ENCODE results near the gene TUBA1C. TPM values are rescaled to one million over a fixed set of nuclear protein-coding genes. Genes with fewer than 3 reads are reported as not detected.
A peak's percentile ranks its signal among the peaks of the same experiment; 100 is the strongest.
"Not testable (repeated sequence)": the region's sequence is repeated elsewhere in the genome, so short reads cannot be mapped to it uniquely, and the experiment has no call there.

The TUBA1C gene
- total and polyA plus RNA-seq, 5 donors from 2014 or later = 41.4 to 64.0 (median 53.0) TPM

DNA sequence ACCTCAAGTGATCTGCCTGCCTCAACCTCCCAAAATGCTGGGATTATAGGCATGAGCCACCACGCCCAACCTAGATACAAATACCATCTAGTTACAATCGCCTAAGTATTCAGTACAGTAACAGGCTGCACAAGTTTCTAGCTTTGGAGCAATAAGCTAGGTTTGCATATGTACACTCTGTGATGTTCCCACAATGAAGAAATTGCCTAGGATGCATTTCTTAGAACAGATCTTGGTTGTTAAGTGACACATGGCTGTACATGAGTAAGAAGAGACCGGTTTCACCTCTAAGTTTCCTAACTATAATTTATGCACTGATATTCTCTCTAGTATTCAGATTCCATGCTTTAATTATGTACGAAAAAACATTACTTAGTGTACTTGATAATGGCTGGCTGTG is 5.4 kb upstream of the TUBA1C start:
- Mint-ChIP-seq H3K27me3 (no peaks in the 10 kb centered on the region), H3K9me3 (no peaks in the 10 kb centered on the region), H3K4me3 (peak overlapping the region in 1 of 4 donors; percentile 23), H3K36me3 (no peaks in the 10 kb centered on the region), H3K27ac (no peak overlapping the region), H3K4me1 (peaks cover 0 to 13% (median 8%) of the 10 kb centered on the region in 4 donors)
- Histone ChIP-seq H3K4me3 (ENCODE audit: low read depth, low read length) (no peak overlapping the region), H3K27ac (ENCODE audit: insufficient read depth, low read length, poor library complexity, severe bottlenecking) (no peak overlapping the region), H3K4me1 (ENCODE audit: control insufficient read depth, insufficient read depth, low read length, poor library complexity, severe bottlenecking) (peaks cover 4% of the 10 kb centered on the region), H3K36me3 (ENCODE audit: control insufficient read depth, insufficient read depth, low read length) (no peaks in the 10 kb centered on the region), H3K27me3 (ENCODE audit: control insufficient read depth, insufficient read depth, low read length) (no peaks in the 10 kb centered on the region), H3K9me3 (ENCODE audit: control insufficient read depth in 2 of 2, low read length in 2 of 2) (no peaks in the 10 kb centered on the region)
- DNase-seq (no peak), ATAC-seq (ENCODE audit: low read depth in 2 of 2) (no peak)

DNA sequence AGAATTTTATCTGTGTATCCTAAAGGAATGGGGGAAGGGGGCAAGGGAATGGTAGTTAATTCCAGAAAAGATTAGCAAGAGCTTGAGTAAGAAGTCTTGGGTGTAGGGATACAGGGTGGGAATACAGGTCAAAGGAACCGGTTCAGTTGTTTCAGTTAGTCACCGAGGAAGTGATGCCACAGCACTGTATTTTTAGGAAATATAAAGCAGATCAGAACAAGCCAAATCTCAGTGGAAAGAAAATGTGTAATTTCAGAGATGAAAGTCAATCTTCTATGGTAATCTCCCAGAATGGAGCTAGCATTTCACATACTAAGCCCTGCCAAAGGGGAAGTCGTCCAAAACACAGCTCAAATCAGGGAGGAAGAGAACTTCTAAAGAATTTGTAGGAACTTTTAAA is 4.7 kb upstream of the TUBA1C start:
- H3K4me3 Mint-ChIP-seq = peak overlapping the region in 1 of 4 donors; percentile 23
- H3K27ac ChIP-seq (ENCODE audit: insufficient read depth, low read length, poor library complexity, severe bottlenecking) = no peak overlapping the region
- H3K9me3 ChIP-seq (ENCODE audit: control insufficient read depth in 2 of 2, low read length in 2 of 2) = no peaks in the 10 kb centered on the region
- no peak for DNase-seq
- H3K4me1 ChIP-seq (ENCODE audit: control insufficient read depth, insufficient read depth, low read length, poor library complexity, severe bottlenecking) = peaks cover 7% of the 10 kb centered on the region
- no peaks in the 10 kb centered on the region for H3K36me3 Mint-ChIP-seq
- peaks cover 0 to 13% (median 8%) of the 10 kb centered on the region in 4 donors for H3K4me1 Mint-ChIP-seq
- no peak for ATAC-seq (ENCODE audit: low read depth in 2 of 2)
- no peaks in the 10 kb centered on the region for H3K27me3 ChIP-seq (ENCODE audit: control insufficient read depth, insufficient read depth, low read length)
- no peaks in the 10 kb centered on the region for H3K9me3 Mint-ChIP-seq
- no peak overlapping the region for H3K4me3 ChIP-seq (ENCODE audit: low read depth, low read length)
- no peaks in the 10 kb centered on the region for H3K36me3 ChIP-seq (ENCODE audit: control insufficient read depth, insufficient read depth, low read length)
- no peak overlapping the region for H3K27ac Mint-ChIP-seq
- peaks cover under 1% of the 10 kb centered on the region for H3K27me3 Mint-ChIP-seq

DNA sequence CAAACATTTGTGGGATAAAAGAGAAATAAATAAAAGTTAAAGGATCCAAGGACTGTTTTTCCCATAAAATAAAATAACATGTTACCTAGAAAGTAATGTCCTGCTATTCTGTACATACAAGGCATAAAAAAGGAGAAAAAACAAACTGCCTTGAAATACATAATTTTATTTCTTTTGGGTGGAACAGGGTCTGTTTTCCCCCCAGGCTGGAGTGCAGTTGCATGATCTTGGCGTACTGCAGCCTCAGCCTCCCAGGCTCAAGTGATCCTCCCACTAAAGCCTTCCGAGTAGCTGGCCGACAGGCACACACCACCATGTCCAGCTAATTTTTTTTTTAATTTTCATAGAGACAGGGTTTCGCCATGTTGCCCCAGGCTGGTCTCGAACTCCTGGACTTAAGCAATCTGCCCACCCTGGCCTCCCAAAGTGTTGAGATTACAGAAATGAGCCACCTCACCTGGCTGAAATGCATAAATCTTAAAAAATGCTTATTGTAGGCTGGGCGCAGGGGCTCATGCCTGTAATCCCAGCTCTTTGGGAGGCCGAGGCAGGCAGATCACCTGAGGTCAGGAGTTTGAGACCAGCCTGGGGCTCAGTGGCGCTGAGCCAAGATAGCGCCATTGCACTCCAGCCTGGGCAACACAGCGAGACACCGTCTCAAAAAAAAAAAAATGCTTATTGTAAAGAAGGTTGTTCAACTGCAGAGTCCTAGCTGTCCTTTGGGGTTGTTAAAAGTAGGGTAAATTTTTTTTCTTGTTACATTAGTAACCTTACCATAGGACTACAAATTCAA is 4.1 kb upstream of the TUBA1C start:
- Histone ChIP-seq H3K27me3 (ENCODE audit: control insufficient read depth, insufficient read depth, low read length) (no peaks in the 10 kb centered on the region), H3K4me3 (ENCODE audit: low read depth, low read length) (no peak overlapping the region), H3K4me1 (ENCODE audit: control insufficient read depth, insufficient read depth, low read length, poor library complexity, severe bottlenecking) (peaks cover 13% of the 10 kb centered on the region), H3K9me3 (ENCODE audit: control insufficient read depth in 2 of 2, low read length in 2 of 2) (no peaks in the 10 kb centered on the region), H3K36me3 (ENCODE audit: control insufficient read depth, insufficient read depth, low read length) (no peaks in the 10 kb centered on the region), H3K27ac (ENCODE audit: insufficient read depth, low read length, poor library complexity, severe bottlenecking) (no peak overlapping the region)
- ATAC-seq (ENCODE audit: low read depth in 2 of 2) = no peak
- Mint-ChIP-seq H3K27ac (no peak overlapping the region), H3K9me3 (no peaks in the 10 kb centered on the region), H3K36me3 (no peaks in the 10 kb centered on the region), H3K4me1 (peaks cover 0 to 18% (median 12%) of the 10 kb centered on the region in 4 donors), H3K4me3 (peak overlapping the region in 1 of 4 donors; percentile 32), H3K27me3 (peaks cover 5% of the 10 kb centered on the region)
- no peak for DNase-seq

DNA sequence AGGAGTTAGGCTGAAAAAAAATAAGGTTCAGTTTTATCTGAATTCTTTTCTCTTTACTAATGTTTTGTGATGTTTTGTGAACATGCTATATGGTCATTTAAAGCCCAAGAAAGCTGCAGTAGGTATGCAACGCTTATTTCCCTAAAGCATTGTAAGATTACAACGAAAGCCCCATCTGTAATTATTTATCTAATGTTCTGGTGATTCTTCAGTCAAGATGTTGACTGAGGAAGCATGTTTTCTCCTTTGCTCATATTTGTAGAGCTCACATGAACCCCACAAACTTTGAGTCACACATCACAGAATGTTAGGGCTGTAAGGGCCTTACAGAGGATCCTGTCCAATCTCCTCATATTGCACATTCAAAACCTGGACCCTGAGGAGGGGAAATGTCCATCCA is 3.2 kb upstream of the TUBA1C start:
- no peak overlapping the region for H3K27ac Mint-ChIP-seq
- Histone ChIP-seq H3K4me3 (ENCODE audit: low read depth, low read length) (no peak overlapping the region), H3K27ac (ENCODE audit: insufficient read depth, low read length, poor library complexity, severe bottlenecking) (no peak overlapping the region), H3K36me3 (ENCODE audit: control insufficient read depth, insufficient read depth, low read length) (no peaks in the 10 kb centered on the region), H3K9me3 (ENCODE audit: control insufficient read depth in 2 of 2, low read length in 2 of 2) (no peaks in the 10 kb centered on the region), H3K27me3 (ENCODE audit: control insufficient read depth, insufficient read depth, low read length) (no peaks in the 10 kb centered on the region), H3K4me1 (ENCODE audit: control insufficient read depth, insufficient read depth, low read length, poor library complexity, severe bottlenecking) (peaks cover 20% of the 10 kb centered on the region)
- H3K9me3 Mint-ChIP-seq = no peaks in the 10 kb centered on the region
- H3K36me3 Mint-ChIP-seq = no peaks in the 10 kb centered on the region
- peaks cover 5% of the 10 kb centered on the region for H3K27me3 Mint-ChIP-seq
- H3K4me3 Mint-ChIP-seq = peak overlapping the region in 2 of 4 donors; percentile 2 to 63
- ATAC-seq (ENCODE audit: low read depth in 2 of 2) = no peak
- DNase-seq = no peak
- H3K4me1 Mint-ChIP-seq = peaks cover 0 to 24% (median 15%) of the 10 kb centered on the region in 4 donors

DNA sequence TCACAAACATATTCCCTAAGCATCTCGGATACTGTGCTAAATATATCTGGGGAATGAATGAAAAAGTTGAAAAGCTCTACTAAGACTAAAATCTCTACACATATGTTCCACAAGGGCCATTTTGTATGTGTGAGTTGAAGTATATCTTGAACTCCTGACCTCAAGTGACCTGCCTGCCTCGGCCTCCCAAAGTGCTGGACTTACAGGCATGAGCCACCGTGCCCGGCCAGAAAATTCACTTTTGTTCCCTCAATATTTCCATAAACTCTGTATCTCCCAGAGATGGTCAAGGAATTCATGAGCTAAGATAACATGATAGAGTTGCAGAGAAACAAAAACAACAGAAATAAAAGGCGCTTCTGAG is 1.5 kb upstream of the TUBA1C start:
- Histone ChIP-seq H3K9me3 (ENCODE audit: control insufficient read depth in 2 of 2, low read length in 2 of 2) (no peaks in the 10 kb centered on the region), H3K4me3 (ENCODE audit: low read depth, low read length) (no peak overlapping the region), H3K4me1 (ENCODE audit: control insufficient read depth, insufficient read depth, low read length, poor library complexity, severe bottlenecking) (peaks cover 33% of the 10 kb centered on the region), H3K27ac (ENCODE audit: insufficient read depth, low read length, poor library complexity, severe bottlenecking) (no peak overlapping the region), H3K36me3 (ENCODE audit: control insufficient read depth, insufficient read depth, low read length) (no peaks in the 10 kb centered on the region), H3K27me3 (ENCODE audit: control insufficient read depth, insufficient read depth, low read length) (no peaks in the 10 kb centered on the region)
- peak overlapping the region in 1 of 3 donors; percentile 15 for H3K27ac Mint-ChIP-seq
- no peaks in the 10 kb centered on the region for H3K36me3 Mint-ChIP-seq
- DNase-seq (no peak), ATAC-seq (ENCODE audit: low read depth in 2 of 2) (no peak)
- peaks cover 5 to 39% (median 21%) of the 10 kb centered on the region in 4 donors for H3K4me1 Mint-ChIP-seq
- peaks cover 5% of the 10 kb centered on the region for H3K27me3 Mint-ChIP-seq
- H3K9me3 Mint-ChIP-seq = no peaks in the 10 kb centered on the region
- peak overlapping the region; percentile 85 to 100 (median 89) for H3K4me3 Mint-ChIP-seq

DNA sequence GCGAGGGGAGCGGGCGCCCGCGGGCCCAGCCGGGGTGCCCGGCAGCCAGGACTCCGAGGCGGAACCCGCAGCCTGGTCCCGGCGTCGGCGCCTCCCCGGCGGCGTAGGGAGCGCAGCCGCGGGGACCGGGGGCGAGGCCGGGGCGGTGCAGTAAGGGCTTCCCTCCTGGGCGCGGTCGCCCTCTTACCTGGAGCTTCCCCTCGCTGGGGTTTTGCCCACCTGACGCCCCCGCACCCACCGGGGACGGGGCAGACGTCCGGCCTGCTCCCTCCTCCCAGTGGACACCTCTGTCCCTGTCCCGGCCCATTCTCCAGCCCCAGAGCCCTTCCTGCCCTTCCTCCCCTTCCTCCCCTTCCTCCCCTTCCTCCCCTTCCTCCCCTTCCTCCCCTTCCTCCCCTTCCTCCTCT is 413 bp upstream of the TUBA1C start:
- Histone ChIP-seq H3K27ac (ENCODE audit: insufficient read depth, low read length, poor library complexity, severe bottlenecking) (peak overlapping the region; percentile 82), H3K27me3 (ENCODE audit: control insufficient read depth, insufficient read depth, low read length) (no peaks in the 10 kb centered on the region), H3K4me1 (ENCODE audit: control insufficient read depth, insufficient read depth, low read length, poor library complexity, severe bottlenecking) (peaks cover 33% of the 10 kb centered on the region), H3K4me3 (ENCODE audit: low read depth, low read length) (peak overlapping the region; percentile 75), H3K9me3 (ENCODE audit: control insufficient read depth in 2 of 2, low read length in 2 of 2) (no peaks in the 10 kb centered on the region), H3K36me3 (ENCODE audit: control insufficient read depth, insufficient read depth, low read length) (peaks cover 4% of the 10 kb centered on the region)
- peaks cover 5% of the 10 kb centered on the region for H3K27me3 Mint-ChIP-seq
- peak overlapping the region in 1 of 3 donors; percentile 76 for H3K27ac Mint-ChIP-seq
- peak in 1 of 3 donors; percentile 34 for DNase-seq
- no peaks in the 10 kb centered on the region for H3K9me3 Mint-ChIP-seq
- H3K4me1 Mint-ChIP-seq = peaks cover 7 to 47% (median 24%) of the 10 kb centered on the region in 4 donors
- no peaks in the 10 kb centered on the region for H3K36me3 Mint-ChIP-seq
- H3K4me3 Mint-ChIP-seq = peak overlapping the region; percentile 94 to 100 (median 97)
- ATAC-seq (ENCODE audit: low read depth in 2 of 2) = peak; percentile 34 to 41

DNA sequence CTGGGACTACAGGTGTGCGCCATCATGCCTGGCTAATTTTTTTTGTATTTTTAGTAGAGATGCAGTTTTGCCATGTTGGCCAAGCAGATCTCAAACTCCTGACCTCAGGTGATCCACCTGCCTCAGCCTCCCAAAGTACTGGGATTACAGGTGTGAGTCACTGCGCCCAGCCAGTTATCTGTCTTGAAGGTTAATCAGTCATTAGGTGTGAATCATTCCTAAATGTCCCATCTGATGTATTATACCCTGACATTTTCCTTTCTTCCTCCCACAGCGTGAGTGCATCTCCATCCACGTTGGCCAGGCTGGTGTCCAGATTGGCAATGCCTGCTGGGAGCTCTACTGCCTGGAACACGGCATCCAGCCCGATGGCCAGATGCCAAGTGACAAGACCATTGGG is 4.3 kb downstream of the TUBA1C start:
- DNase-seq; H3K27ac ChIP-seq (ENCODE audit: insufficient read depth, low read length, poor library complexity, severe bottlenecking); H3K9me3 ChIP-seq (ENCODE audit: control insufficient read depth in 2 of 2, low read length in 2 of 2); ATAC-seq (ENCODE audit: low read depth in 2 of 2); H3K27me3 ChIP-seq (ENCODE audit: control insufficient read depth, insufficient read depth, low read length); H3K4me3 ChIP-seq (ENCODE audit: low read depth, low read length); H3K27me3 Mint-ChIP-seq; H3K9me3 Mint-ChIP-seq: not testable (repeated sequence)
- Mint-ChIP-seq H3K27ac (peak overlapping the region in 1 of 3 donors; percentile 62), H3K36me3 (peaks cover 20% of the 10 kb centered on the region), H3K4me1 (peaks cover 6 to 36% (median 18%) of the 10 kb centered on the region in 4 donors), H3K4me3 (peak overlapping the region in 1 of 4 donors; percentile 27)
- peaks cover 31% of the 10 kb centered on the region for H3K4me1 ChIP-seq (ENCODE audit: control insufficient read depth, insufficient read depth, low read length, poor library complexity, severe bottlenecking)
- H3K36me3 ChIP-seq (ENCODE audit: control insufficient read depth, insufficient read depth, low read length) = peaks cover 36% of the 10 kb centered on the region

Measured in CD4-positive, CD25-positive, alpha-beta regulatory T cell (primary cell).